MM.1S (cell line): Measurements from ENCODE around the gene PPARGC1A.

ENCODE experiments used
- DNase-seq: peaks from one replicate; pipeline ENCODE4 v3.0.0-alpha.2; 2015
- H2AFZ ChIP-seq: fragments of 300-600 bp; sonication (generic); 2 replicates; pipeline ENCODE4 v1.6.0; 2016; ENCODE audit warnings: antibody characterized with exemption, low read length
- H3F3A ChIP-seq: fragments of 300-600 bp; sonication (generic); 2 replicates; pipeline ENCODE4 v1.6.1; 2016; ENCODE audit warnings: mild to moderate bottlenecking, antibody characterized with exemption, low read length, moderate library complexity, mixed read lengths; ENCODE audit not compliant: insufficient read depth
- H3K27ac ChIP-seq: fragments of 300-600 bp; sonication (generic); 2 replicates; pipeline ENCODE4 v1.5.1; 2016; ENCODE audit warnings: mild to moderate bottlenecking, low read length
- H3K27me3 ChIP-seq: fragments of 300-600 bp; sonication (generic); replicated peaks from 2 replicates; pipeline ENCODE4 v1.6.0; 2016; ENCODE audit warnings: low read length; ENCODE audit not compliant: insufficient read depth
- H3K36me3 ChIP-seq: fragments of 300-600 bp; sonication (generic); replicated peaks from 2 replicates; pipeline ENCODE4 v1.6.1; 2016; ENCODE audit warnings: mild to moderate bottlenecking, low read length, mixed read lengths; ENCODE audit not compliant: insufficient read depth
- H3K4me1 ChIP-seq: fragments of 300-600 bp; sonication (generic); 2 replicates; pipeline ENCODE4 v1.6.1; 2016; ENCODE audit warnings: low read length, mixed read lengths
- H3K4me2 ChIP-seq: fragments of 300-600 bp; sonication (generic); 2 replicates; pipeline ENCODE4 v1.6.0; 2016; ENCODE audit warnings: low read depth, low read length
- H3K4me3 ChIP-seq: fragments of 300-600 bp; sonication (generic); 2 replicates; pipeline ENCODE4 v1.5.1; 2016; ENCODE audit warnings: low read length, mixed read lengths
- H3K79me2 ChIP-seq: fragments of 300-600 bp; sonication (generic); 2 replicates; pipeline ENCODE4 v1.6.1; 2016; ENCODE audit warnings: mixed run types, low read length, mixed read lengths
- H3K9ac ChIP-seq: fragments of 300-600 bp; sonication (generic); 2 replicates; pipeline ENCODE4 v1.6.1; 2016; ENCODE audit warnings: low read length, mixed read lengths
- H3K9me2 ChIP-seq: fragments of 300-600 bp; sonication (generic); replicated peaks from 2 replicates; pipeline ENCODE4 v1.6.1; 2016; ENCODE audit warnings: mild to moderate bottlenecking, low read length, mixed read lengths; ENCODE audit not compliant: insufficient read depth
- H3K9me3 ChIP-seq: fragments of 300-600 bp; sonication (generic); replicated peaks from 2 replicates; pipeline ENCODE4 v1.6.1; 2016; ENCODE audit warnings: mild to moderate bottlenecking, low read length, mixed read lengths; ENCODE audit not compliant: insufficient read depth
- H4K20me1 ChIP-seq: fragments of 300-600 bp; sonication (generic); 2 replicates; pipeline ENCODE4 v1.6.1; 2016; ENCODE audit warnings: mild to moderate bottlenecking, low read length, moderate library complexity, mixed read lengths; ENCODE audit not compliant: insufficient read depth
- EZH2 ChIP-seq: fragments of 300-600 bp; sonication (generic); optimal IDR thresholded peaks from 2 replicates; pipeline ENCODE3; 2017; ENCODE audit warnings: low read depth, mild to moderate bottlenecking, antibody characterized with exemption, low read length, mixed read lengths
- EZH2phosphoT487 ChIP-seq: fragments of 300-600 bp; sonication (generic); IDR thresholded peaks from 2 replicates; pipeline ENCODE4 v1.6.1; 2018; ENCODE audit warnings: antibody characterized with exemption, low read length
- TF ChIP-seq, protein P1 (sequence below): fragments of 300-600 bp; sonication (generic); IDR thresholded peaks from 2 replicates; pipeline ENCODE4 v1.5.1; 2016; ENCODE audit warnings: antibody characterized with exemption, low read length, mixed read lengths

Gene PPARGC1A

DNA sequence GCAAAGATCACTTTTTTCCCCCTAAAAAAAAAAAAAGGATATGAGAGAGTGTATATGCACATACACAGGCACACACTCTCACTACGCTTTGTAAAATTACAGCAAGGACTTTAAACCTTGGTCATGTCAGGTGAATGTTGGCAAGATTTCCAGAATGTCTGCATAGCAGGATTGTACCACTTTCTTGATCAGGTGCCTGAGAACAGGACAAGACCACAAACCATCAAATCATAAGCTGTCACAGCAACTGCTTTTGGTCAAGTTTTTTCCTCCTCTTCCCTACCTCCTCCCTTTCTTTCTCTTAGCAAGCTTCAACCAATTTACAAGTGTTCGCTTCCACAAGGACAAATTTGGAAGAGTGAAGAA is 15.3 kb downstream of the PPARGC1A start:
- H2AFZ ChIP-seq = no peak overlapping the region
- H3K4me3 ChIP-seq = no peak overlapping the region
- DNase-seq = no peak
- no peaks in the 10 kb centered on the region for H4K20me1 ChIP-seq
- no peaks in the 10 kb centered on the region for H3K9me3 ChIP-seq
- no peaks in the 10 kb centered on the region for H3K36me3 ChIP-seq
- H3K79me2 ChIP-seq = peaks cover 35% of the 10 kb centered on the region
- no peaks in the 10 kb centered on the region for H3F3A ChIP-seq
- no peak overlapping the region for H3K4me2 ChIP-seq
- H3K4me1 ChIP-seq = no peaks in the 10 kb centered on the region
- H3K9ac ChIP-seq = no peak overlapping the region
- H3K27me3 ChIP-seq = no peaks in the 10 kb centered on the region
- no peaks in the 10 kb centered on the region for H3K9me2 ChIP-seq
- TF ChIP-seq EZH2 (no peak), EZH2phosphoT487 (no peak)
- TF ChIP-seq, protein P1, sequence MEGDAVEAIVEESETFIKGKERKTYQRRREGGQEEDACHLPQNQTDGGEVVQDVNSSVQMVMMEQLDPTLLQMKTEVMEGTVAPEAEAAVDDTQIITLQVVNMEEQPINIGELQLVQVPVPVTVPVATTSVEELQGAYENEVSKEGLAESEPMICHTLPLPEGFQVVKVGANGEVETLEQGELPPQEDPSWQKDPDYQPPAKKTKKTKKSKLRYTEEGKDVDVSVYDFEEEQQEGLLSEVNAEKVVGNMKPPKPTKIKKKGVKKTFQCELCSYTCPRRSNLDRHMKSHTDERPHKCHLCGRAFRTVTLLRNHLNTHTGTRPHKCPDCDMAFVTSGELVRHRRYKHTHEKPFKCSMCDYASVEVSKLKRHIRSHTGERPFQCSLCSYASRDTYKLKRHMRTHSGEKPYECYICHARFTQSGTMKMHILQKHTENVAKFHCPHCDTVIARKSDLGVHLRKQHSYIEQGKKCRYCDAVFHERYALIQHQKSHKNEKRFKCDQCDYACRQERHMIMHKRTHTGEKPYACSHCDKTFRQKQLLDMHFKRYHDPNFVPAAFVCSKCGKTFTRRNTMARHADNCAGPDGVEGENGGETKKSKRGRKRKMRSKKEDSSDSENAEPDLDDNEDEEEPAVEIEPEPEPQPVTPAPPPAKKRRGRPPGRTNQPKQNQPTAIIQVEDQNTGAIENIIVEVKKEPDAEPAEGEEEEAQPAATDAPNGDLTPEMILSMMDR = no peak
- no peak overlapping the region for H3K27ac ChIP-seq

DNA sequence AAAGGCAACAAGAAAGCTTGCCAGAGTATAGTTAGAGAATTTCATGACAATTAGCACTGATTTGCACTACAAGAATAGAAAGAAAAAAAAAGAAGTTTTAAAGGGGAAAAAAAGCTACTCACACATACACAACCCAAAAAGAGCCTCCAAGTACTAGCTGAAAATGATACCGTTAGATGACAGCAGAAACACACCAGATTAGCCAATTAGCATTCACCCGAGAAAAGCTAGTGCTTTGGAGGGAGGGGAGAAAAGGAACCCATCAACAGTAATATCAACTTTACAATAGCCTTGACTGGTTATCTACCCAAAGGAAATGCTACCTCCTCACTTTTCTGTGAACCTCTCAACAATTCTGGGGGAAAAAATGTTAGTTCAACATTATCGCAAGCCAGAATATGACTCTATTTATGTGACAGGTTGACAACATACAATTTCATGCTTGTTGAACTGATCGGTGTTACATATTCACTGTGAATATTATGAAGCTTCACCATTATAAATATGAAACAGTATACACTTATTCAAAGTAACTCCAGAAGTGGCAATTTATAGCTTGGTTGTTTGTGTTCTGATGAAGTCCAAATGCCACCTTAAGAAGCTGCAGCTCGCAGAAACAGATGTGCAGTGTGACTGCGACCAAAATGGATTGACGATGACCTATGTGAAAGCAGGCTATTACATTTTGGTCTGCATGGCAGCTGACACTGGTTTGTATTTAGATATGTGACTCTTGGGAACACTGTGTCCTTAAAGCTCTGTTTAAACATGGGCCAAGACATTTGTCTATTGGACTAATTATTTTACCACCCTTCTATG is 15.9 kb downstream of the PPARGC1A start:
- no peaks in the 10 kb centered on the region for H3K4me1 ChIP-seq
- H3K9ac ChIP-seq = no peak overlapping the region
- no peaks in the 10 kb centered on the region for H3K27me3 ChIP-seq
- H3K9me3 ChIP-seq = no peaks in the 10 kb centered on the region
- TF ChIP-seq EZH2 = no peak
- no peak for TF ChIP-seq EZH2phosphoT487
- TF ChIP-seq, protein P1 = no peak
- no peak for DNase-seq
- peaks cover 34% of the 10 kb centered on the region for H3K79me2 ChIP-seq
- H4K20me1 ChIP-seq = no peaks in the 10 kb centered on the region
- no peak overlapping the region for H3K4me2 ChIP-seq
- no peak overlapping the region for H2AFZ ChIP-seq
- no peak overlapping the region for H3K4me3 ChIP-seq
- no peaks in the 10 kb centered on the region for H3F3A ChIP-seq
- no peaks in the 10 kb centered on the region for H3K36me3 ChIP-seq
- H3K9me2 ChIP-seq = no peaks in the 10 kb centered on the region
- H3K27ac ChIP-seq = no peak overlapping the region

DNA sequence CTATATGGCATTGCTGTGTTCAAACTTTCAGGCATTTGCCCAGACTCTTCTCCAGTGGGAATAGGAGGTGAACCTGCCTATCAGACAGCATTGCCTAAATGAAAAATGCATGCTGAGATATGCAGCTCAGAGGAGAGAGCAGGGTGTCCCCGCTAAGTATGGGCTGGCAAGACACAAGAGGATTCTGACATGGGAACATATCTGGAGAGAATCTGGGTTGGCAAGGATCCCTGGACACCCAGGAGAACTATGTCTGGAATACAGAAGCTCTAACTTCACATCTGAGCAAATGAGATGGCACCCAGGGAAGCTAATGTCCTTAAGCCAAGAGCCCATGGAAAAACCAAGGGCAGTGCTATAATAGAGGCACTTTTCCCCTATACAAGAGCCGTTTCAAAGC is 18.4 kb downstream of the PPARGC1A start:
- TF ChIP-seq EZH2phosphoT487 = no peak
- TF ChIP-seq, protein P1 = no peak
- TF ChIP-seq EZH2 = no peak
- Histone ChIP-seq H3K27me3 (no peaks in the 10 kb centered on the region), H3K4me2 (no peak overlapping the region), H3K9me2 (no peaks in the 10 kb centered on the region), H3K4me1 (no peaks in the 10 kb centered on the region), H3K36me3 (no peaks in the 10 kb centered on the region), H3K9ac (no peak overlapping the region), H2AFZ (no peak overlapping the region), H3F3A (no peaks in the 10 kb centered on the region), H3K27ac (no peak overlapping the region), H3K9me3 (no peaks in the 10 kb centered on the region), H4K20me1 (no peaks in the 10 kb centered on the region), H3K79me2 (peaks cover 35% of the 10 kb centered on the region), H3K4me3 (no peak overlapping the region)
- DNase-seq = no peak
